ENCODE measurements around the gene MPL. TPM values are rescaled to one million over a fixed set of nuclear protein-coding genes. Genes with fewer than 3 reads are reported as not detected.

The MPL gene
- polyA plus RNA-seq, 1 of the 3 experiments (the other 2 are of a cell fraction): not detected

DNA sequence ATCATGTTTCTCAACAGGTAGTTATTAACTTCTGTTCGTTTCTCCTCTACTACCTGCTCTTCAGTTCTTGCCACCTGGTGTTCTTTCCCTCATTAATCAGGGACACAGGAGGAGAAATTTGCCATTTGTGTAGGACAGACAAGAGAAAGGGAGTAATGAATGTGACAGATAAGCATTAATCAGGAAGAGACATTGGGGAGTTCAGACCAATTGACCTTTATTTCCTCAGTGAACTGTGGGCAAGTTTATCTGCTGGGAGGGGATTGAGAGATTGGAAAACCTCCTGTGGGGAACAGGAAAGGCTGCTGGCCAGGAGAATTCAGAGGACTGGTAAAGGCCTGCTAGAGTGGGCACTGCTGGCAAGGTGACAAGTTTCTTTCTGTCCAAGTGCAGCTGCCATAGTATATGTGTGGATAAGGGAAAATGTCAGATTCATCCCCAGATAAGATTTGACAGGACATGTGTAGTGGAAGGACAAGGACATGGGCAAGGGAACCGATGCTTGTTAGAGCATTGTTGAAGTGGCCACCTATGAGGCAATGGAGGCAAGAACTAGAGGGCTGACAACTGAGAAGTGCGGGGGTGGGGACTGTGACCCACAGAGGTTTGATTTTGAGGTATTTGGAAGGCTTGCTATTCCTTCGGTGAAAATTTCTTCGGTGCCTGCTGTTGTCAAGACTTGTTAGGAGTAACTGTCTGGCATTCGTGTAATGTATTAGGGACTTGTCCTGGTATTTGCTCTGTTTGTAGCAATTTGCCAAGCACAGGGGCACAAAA is 64.7 kb downstream of the MPL start:
- WGBS (ENCODE audit: low lambda C conversion rate): 94% methylated on average over 6 of the region's 6 CpGs
- POLR2A ChIA-PET: no interaction called here

More for the DNA sequence above, 64.7 kb downstream of the MPL start:
- Histone ChIP-seq H3K79me2 (ENCODE audit: insufficient read depth) (peaks cover 26% of the 10 kb centered on the region; the same call in 1 of the 2 replicates), H3K9me3 (no peaks in the 10 kb centered on the region), H3K36me3 (replicated peaks in 1 of 2; ENCODE audit: control insufficient read depth in 1 of 2, insufficient read depth in 2 of 2, low read length in 1 of 2) (peaks cover 29 to 31% of the 10 kb centered on the region in 2 experiments), H3K9ac (no peak overlapping the region), H3F3A (replicated peaks; ENCODE audit: insufficient read depth) (no peaks in the 10 kb centered on the region), H3K27me3 (ENCODE audit: insufficient read depth) (no peaks in the 10 kb centered on the region), H4K20me1 (ENCODE audit: insufficient read depth) (no peaks in the 10 kb centered on the region), H3K9me2 (no peaks in the 10 kb centered on the region), H3K4me1 (ENCODE audit: control insufficient read depth in 1 of 2, insufficient read depth in 2 of 2, low read depth in 1 of 2, low read length in 1 of 2) (peaks cover 0 to 7% of the 10 kb centered on the region in 2 experiments; a peak in 1 of 4 replicates), H3K4me3 (ENCODE audit: low read depth in 2 of 2, low read length in 1 of 2) (no peak overlapping the region), H3K4me2 (no peak overlapping the region), H3K27ac (ENCODE audit: low read depth in 2 of 2, low read length in 1 of 2) (no peak overlapping the region), H2AFZ (ENCODE audit: low read depth) (no peak overlapping the region)
- peak; percentile 46 for DNase-seq
- CTCF ChIA-PET: interaction anchor here (1.7 kb wide), 1 partner anchor 12 kb away, joined by 9 read pairs; no protein-coding TSS in a partner anchor
- TF ChIP-seq TEAD4 (IDR thresholded peaks at IDR 0.05; ENCODE audit: borderline replicate concordance, insufficient read depth): no peak
- TF ChIP-seq MXI1 (IDR thresholded peaks at IDR 0.05; ENCODE audit: low read depth, low read length): peak; percentile 82; the same call in 1 of the 2 replicates

Other genes starting within 250 kb of the MPL start
- gene EBNA1BP2, start 165.5 kb upstream of the MPL start, polyA plus RNA-seq (2012; rRNA removed): 134 and 146 TPM in 2 replicates
- 0.36 and 0.60 TPM in 2 replicates for gene CFAP57, start 165.5 kb upstream of the MPL start, polyA plus RNA-seq (2012; rRNA removed)
- not detected in 2 replicates for gene TMEM125, start 67.8 kb upstream of the MPL start, polyA plus RNA-seq (2012; rRNA removed)
- gene C1orf210, start 52.2 kb upstream of the MPL start, polyA plus RNA-seq (2012; rRNA removed): not detected in 2 replicates
- 0.81 and 1.6 TPM in 2 replicates for gene TIE1, start 36.8 kb upstream of the MPL start, polyA plus RNA-seq (2012; rRNA removed)
- 56.1 and 82.7 TPM in 2 replicates for gene CDC20, start 21.2 kb downstream of the MPL start, polyA plus RNA-seq (2012; rRNA removed)
- 127 and 182 TPM in 2 replicates for gene ELOVL1, start 30.2 kb downstream of the MPL start, polyA plus RNA-seq (2012; rRNA removed)
- 33.7 and 42.9 TPM in 2 replicates for gene MED8, start 52.0 kb downstream of the MPL start, polyA plus RNA-seq (2012; rRNA removed)
- 11.1 and 12.9 TPM in 2 replicates for gene SZT2, start 52.1 kb downstream of the MPL start, polyA plus RNA-seq (2012; rRNA removed)
- 6.8 and 11.1 TPM in 2 replicates for gene HYI, start 116.1 kb downstream of the MPL start, polyA plus RNA-seq (2012; rRNA removed)
- 67.6 and 72.7 TPM in 2 replicates for gene PTPRF, start 193.1 kb downstream of the MPL start, polyA plus RNA-seq (2012; rRNA removed)

Data from SK-N-SH (cell line).